Memory B cell (primary cell): ENCODE data around the gene RAPGEF2.

Source experiments
- ATAC-seq: fragments of 150-1000 bp; cut with Tn5 transposase; 2 replicates; pipeline ENCODE4 v1.10.0; 2021; ENCODE audit warnings: low read depth, mild to moderate bottlenecking, moderate library complexity
- DNase-seq, 2 donors: peaks; one replicate each; pipeline ENCODE4 v3.0.0; 2022; ENCODE audit warnings: low spot score in 2 of 2
- H3K27ac Mint-ChIP-seq: one replicate; pipeline ENCODE4 v1.8.0; 2022; ENCODE audit warnings: mild to moderate bottlenecking, moderate library complexity, mixed read lengths
- H3K27me3 Mint-ChIP-seq: one replicate; pipeline ENCODE4 v1.8.0; 2022; ENCODE audit warnings: mixed read lengths
- H3K36me3 Mint-ChIP-seq: one replicate; pipeline ENCODE4 v1.8.0; 2022; ENCODE audit warnings: mild to moderate bottlenecking, mixed read lengths
- H3K4me1 Mint-ChIP-seq: one replicate; pipeline ENCODE4 v1.8.0; 2022; ENCODE audit warnings: mixed read lengths
- H3K4me3 Mint-ChIP-seq: one replicate; pipeline ENCODE4 v1.8.0; 2022; ENCODE audit warnings: mild to moderate bottlenecking, moderate library complexity, mixed read lengths
- H3K9me3 Mint-ChIP-seq: one replicate; pipeline ENCODE4 v1.8.0; 2022; ENCODE audit warnings: mixed read lengths

RAPGEF2 gene

GRCh38 chr4:159319027-159319426 is 216.1 kb downstream of the RAPGEF2 start:
- DNase-seq (no peak), ATAC-seq (no peak)
- Mint-ChIP-seq H3K9me3 (no peaks in the 10 kb centered on the region), H3K4me1 (no peaks in the 10 kb centered on the region), H3K27ac (no peak overlapping the region), H3K36me3 (peaks cover 29% of the 10 kb centered on the region), H3K4me3 (no peak overlapping the region), H3K27me3 (no peaks in the 10 kb centered on the region)

DNA sequence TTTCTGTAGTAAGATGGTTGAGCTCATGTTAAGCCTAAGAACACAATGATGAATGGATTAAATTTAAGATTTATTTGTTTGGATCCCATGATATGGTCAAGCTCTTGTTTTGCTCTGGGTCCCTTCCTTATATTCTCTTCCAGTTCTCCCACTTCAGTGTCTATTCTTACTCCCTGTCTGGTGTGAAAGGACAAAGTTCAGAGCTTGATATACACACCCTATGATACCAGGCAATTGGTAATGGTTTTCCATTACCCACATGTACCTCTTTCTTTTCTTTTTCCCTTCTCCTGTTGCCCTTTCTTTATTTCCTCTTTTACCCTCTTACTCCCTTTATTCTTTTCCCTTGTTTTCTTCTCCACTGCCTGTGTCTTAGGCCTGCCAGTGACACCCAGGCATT is 223.6 kb downstream of the RAPGEF2 start:
- Mint-ChIP-seq H3K27me3 (no peaks in the 10 kb centered on the region), H3K36me3 (peaks cover 20% of the 10 kb centered on the region), H3K27ac (no peak overlapping the region), H3K9me3 (no peaks in the 10 kb centered on the region), H3K4me1 (no peaks in the 10 kb centered on the region), H3K4me3 (no peak overlapping the region)
- DNase-seq, result no peak
- ATAC-seq, result no peak

DNA sequence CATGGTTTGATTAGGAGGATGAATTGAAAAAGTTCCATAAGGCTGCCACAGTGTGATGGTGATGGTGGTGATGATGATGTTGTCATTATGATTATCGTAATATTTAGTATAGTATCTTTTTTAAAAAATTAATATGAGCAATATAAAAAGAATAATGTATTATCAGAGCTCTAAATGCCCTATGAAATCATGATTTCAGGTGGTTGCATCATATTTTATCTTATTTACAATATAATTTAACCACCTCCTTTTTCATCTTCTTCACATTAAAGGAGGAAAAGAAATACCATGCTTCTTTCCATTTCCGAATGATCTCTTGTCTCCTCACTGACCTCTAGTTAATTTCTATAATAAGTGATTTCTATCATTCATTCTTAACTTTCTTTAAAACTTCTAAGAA is 225.9 kb downstream of the RAPGEF2 start:
- Mint-ChIP-seq H3K27ac (no peak overlapping the region), H3K27me3 (no peaks in the 10 kb centered on the region), H3K36me3 (peaks cover 15% of the 10 kb centered on the region), H3K4me1 (no peaks in the 10 kb centered on the region), H3K4me3 (no peak overlapping the region), H3K9me3 (no peaks in the 10 kb centered on the region)
- no peak for ATAC-seq
- DNase-seq, result no peak

DNA sequence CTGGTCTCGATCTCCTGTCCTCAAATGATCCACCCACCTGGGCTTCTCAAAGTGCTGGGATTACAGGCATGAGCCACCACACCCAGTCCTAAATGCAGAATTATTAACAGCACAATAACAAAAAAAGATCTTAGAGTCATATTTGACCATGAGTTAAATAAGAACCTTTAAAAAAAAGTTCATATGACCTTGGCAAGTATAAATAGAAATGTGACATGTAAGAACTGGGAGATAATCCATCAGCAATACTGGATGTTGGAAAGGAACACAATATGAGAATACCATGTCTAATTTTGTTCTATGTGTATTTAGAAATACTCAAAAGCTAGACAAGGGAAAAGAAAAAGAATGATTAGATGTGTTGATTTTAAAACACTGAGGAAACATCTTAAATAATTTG is 231.6 kb downstream of the RAPGEF2 start:
- no peak for ATAC-seq
- DNase-seq, result no peak
- Mint-ChIP-seq H3K9me3 (no peaks in the 10 kb centered on the region), H3K4me1 (no peaks in the 10 kb centered on the region), H3K27me3 (no peaks in the 10 kb centered on the region), H3K27ac (no peak overlapping the region), H3K36me3 (peaks cover 32% of the 10 kb centered on the region), H3K4me3 (no peak overlapping the region)

DNA sequence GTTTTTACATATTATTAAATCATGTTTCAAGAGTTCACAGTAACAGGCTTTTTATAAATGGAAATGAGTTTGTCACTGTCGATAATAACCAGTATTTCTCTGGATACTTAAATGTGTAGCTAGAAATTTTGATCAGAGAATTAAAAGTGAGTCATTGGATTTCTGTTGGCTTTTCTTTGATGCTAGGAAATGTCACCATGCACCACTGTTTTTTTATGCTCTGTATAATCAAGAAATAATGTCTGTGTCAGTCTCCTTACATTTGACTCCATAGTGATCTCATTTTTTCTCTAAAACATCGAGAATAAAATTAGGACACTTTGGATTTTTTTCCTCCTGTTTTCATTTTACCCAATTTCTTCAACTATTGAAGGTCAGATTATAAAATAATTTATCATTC is 234.2 kb downstream of the RAPGEF2 start:
- H3K4me3 Mint-ChIP-seq, result no peak overlapping the region
- no peaks in the 10 kb centered on the region for H3K4me1 Mint-ChIP-seq
- no peak overlapping the region for H3K27ac Mint-ChIP-seq
- H3K27me3 Mint-ChIP-seq, result no peaks in the 10 kb centered on the region
- ATAC-seq (no peak), DNase-seq (no peak)
- peaks cover 35% of the 10 kb centered on the region for H3K36me3 Mint-ChIP-seq
- H3K9me3 Mint-ChIP-seq, result no peaks in the 10 kb centered on the region

- H3K4me3 Mint-ChIP-seq, result no peak overlapping the region
- no peak for ATAC-seq
- no peak overlapping the region for H3K27ac Mint-ChIP-seq
- no peak for DNase-seq
- H3K27me3 Mint-ChIP-seq, result no peaks in the 10 kb centered on the region
- H3K4me1 Mint-ChIP-seq, result no peaks in the 10 kb centered on the region
- H3K36me3 Mint-ChIP-seq, result peaks cover 36% of the 10 kb centered on the region
- no peaks in the 10 kb centered on the region for H3K9me3 Mint-ChIP-seq
Observed at GRCh38 chr4:159341522-159341921, 238.6 kb downstream of the RAPGEF2 start.

DNA sequence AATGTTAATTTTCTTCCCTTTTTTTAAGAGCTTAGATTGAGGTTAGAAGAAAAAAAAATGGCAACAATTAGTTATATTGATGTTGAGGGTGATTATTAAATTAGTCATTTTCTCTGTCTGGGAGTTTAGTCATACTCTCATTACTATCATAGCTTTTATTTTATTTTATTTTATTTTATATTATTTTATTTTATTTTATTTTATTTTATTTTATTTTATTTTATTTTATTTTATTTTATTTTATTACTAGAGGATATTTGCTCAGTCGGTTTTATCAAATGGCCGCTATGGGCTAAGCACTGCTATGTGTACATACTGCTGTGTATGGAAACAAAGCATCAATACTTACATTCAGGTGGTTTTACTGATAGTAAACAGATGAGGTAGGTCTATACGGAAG is 239.5 kb downstream of the RAPGEF2 start:
- DNase-seq (no peak), ATAC-seq (no peak)
- Mint-ChIP-seq H3K4me1 (no peaks in the 10 kb centered on the region), H3K27me3 (no peaks in the 10 kb centered on the region), H3K27ac (no peak overlapping the region), H3K36me3 (peaks cover 36% of the 10 kb centered on the region), H3K9me3 (no peaks in the 10 kb centered on the region), H3K4me3 (no peak overlapping the region)

GRCh38 chr4:159343116-159343515 is 240.2 kb downstream of the RAPGEF2 start:
- H3K4me1 Mint-ChIP-seq, result no peaks in the 10 kb centered on the region
- H3K27me3 Mint-ChIP-seq, result no peaks in the 10 kb centered on the region
- H3K36me3 Mint-ChIP-seq, result peaks cover 38% of the 10 kb centered on the region
- DNase-seq (no peak), ATAC-seq (no peak)
- no peak overlapping the region for H3K4me3 Mint-ChIP-seq
- peak overlapping the region; percentile 33 for H3K27ac Mint-ChIP-seq
- no peaks in the 10 kb centered on the region for H3K9me3 Mint-ChIP-seq

DNA sequence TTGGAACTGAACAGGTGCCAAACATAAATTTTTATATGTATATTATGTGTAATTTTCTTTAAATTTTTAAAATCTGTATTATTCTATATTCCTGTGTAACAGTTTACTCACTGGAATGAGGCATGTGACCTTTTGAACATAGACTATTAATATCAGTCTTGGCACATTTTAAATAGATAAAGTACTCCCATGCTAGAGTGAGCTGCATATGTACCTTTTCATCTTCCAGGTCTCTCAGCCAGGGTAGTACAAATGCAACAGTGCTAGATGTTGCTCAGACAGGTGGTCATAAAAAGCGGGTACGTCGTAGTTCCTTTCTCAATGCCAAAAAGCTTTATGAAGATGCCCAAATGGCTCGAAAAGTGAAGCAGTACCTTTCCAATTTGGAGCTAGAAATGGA is 242.0 kb downstream of the RAPGEF2 start:
- peaks cover 38% of the 10 kb centered on the region for H3K36me3 Mint-ChIP-seq
- DNase-seq (no peak), ATAC-seq (no peak)
- H3K4me1 Mint-ChIP-seq, result no peaks in the 10 kb centered on the region
- H3K27me3 Mint-ChIP-seq, result no peaks in the 10 kb centered on the region
- no peaks in the 10 kb centered on the region for H3K9me3 Mint-ChIP-seq
- no peak overlapping the region for H3K4me3 Mint-ChIP-seq
- no peak overlapping the region for H3K27ac Mint-ChIP-seq

DNA sequence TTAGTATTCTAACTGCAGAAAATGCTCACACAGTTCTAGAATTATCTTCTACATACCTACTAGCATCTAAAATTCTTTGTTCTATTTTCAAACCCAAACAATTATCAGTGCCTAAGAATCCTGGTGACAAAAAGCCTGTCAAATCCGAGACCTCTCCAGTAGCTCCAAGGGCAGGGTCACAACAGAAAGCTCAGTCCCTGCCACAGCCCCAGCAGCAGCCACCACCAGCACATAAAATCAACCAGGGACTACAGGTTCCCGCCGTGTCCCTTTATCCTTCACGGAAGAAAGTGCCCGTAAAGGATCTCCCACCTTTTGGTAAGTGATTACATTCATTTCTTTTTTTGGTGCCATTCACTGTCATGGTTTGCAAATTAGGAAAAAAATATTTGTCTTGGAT is 243.8 kb downstream of the RAPGEF2 start:
- DNase-seq, result no peak
- H3K4me1 Mint-ChIP-seq, result no peaks in the 10 kb centered on the region
- H3K9me3 Mint-ChIP-seq, result no peaks in the 10 kb centered on the region

DNA sequence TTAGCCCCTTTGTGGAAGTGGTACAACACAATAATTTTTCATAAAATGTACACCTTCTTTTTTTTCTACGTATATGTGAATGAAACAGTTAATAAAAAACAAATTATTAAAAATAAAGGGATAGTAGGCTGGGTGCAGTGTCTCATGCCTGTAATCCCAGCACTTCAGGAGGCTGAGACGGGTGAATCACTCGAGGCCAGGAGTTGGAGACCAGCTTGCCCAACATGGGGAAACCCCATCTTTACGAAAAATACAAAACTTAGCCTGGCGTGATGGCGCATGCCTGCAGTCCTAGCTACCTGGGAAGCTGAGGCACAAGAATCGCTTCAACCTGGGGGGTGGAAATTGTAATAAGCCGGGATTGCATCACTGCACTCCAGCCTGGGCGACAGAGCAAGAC is 244.9 kb downstream of the RAPGEF2 start:
- H3K4me1 Mint-ChIP-seq, result no peaks in the 10 kb centered on the region
- DNase-seq, result no peak
- H3K9me3 Mint-ChIP-seq, result no peaks in the 10 kb centered on the region
- no peak overlapping the region for H3K4me3 Mint-ChIP-seq
- no peak for ATAC-seq
- peaks cover 39% of the 10 kb centered on the region for H3K36me3 Mint-ChIP-seq
- no peak overlapping the region for H3K27ac Mint-ChIP-seq
- no peaks in the 10 kb centered on the region for H3K27me3 Mint-ChIP-seq

More for the DNA sequence above, 243.8 kb downstream of the RAPGEF2 start:
- H3K27me3 Mint-ChIP-seq, result no peaks in the 10 kb centered on the region
- ATAC-seq, result no peak
- H3K36me3 Mint-ChIP-seq, result peaks cover 37% of the 10 kb centered on the region
- no peak overlapping the region for H3K27ac Mint-ChIP-seq
- H3K4me3 Mint-ChIP-seq, result no peak overlapping the region

DNA sequence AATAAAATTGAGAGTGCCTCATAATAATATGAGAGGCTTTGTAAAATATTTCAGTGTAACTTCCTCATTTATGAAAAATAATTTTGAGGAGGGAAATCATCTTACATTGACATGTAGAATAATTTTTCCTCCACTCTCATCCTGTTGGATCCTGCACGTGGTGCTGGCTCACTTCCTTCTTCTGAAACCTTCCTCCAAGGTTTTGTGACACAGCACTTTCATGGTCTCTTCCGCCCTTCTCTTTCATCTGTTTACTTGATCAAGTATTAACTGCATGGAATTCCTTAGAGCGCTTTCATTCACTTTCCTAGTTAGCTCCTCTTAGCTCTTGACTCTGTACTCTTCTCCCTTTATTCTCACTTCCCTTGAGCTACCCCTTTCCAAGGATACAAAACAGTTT is 246.5 kb downstream of the RAPGEF2 start:
- Mint-ChIP-seq H3K36me3 (peaks cover 39% of the 10 kb centered on the region), H3K4me1 (no peaks in the 10 kb centered on the region), H3K27me3 (no peaks in the 10 kb centered on the region), H3K4me3 (no peak overlapping the region), H3K27ac (no peak overlapping the region), H3K9me3 (no peaks in the 10 kb centered on the region)
- ATAC-seq (no peak), DNase-seq (no peak)

- no peak for DNase-seq
- H3K27ac Mint-ChIP-seq, result no peak overlapping the region
- peaks cover 47% of the 10 kb centered on the region for H3K36me3 Mint-ChIP-seq
- ATAC-seq, result no peak
- no peaks in the 10 kb centered on the region for H3K9me3 Mint-ChIP-seq
- H3K4me3 Mint-ChIP-seq, result no peak overlapping the region
- H3K4me1 Mint-ChIP-seq, result no peaks in the 10 kb centered on the region
- H3K27me3 Mint-ChIP-seq, result no peaks in the 10 kb centered on the region
Observed at GRCh38 chr4:159352609-159353008, 249.7 kb downstream of the RAPGEF2 start.

GRCh38 chr4:159353422-159354116 is 250.7 kb downstream of the RAPGEF2 start:
- H3K36me3 Mint-ChIP-seq, result peaks cover 45% of the 10 kb centered on the region
- DNase-seq, result no peak
- ATAC-seq, result no peak
- H3K27me3 Mint-ChIP-seq, result no peaks in the 10 kb centered on the region
- no peak overlapping the region for H3K27ac Mint-ChIP-seq
- no peaks in the 10 kb centered on the region for H3K4me1 Mint-ChIP-seq
- H3K4me3 Mint-ChIP-seq, result no peak overlapping the region
- no peaks in the 10 kb centered on the region for H3K9me3 Mint-ChIP-seq

DNA sequence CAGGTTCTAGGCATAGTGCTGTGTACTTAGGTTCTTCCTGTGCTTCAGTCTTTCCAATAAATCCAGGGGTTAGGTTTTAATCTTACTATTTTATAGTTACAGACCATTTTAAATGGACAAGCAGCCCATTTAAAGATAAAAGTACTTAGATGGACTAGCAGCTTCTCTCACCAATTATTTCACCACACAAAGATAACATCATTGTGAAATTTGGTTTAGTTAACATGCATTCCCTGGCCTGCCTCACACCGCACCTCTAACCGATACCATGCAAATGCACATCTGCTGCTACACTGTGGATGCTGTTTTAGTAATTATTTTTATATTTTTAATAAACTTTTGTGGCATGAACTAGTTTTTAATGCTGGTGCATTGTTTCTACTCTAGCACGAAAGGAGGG is 252.6 kb downstream of the RAPGEF2 start:
- Mint-ChIP-seq H3K27ac (no peak overlapping the region), H3K36me3 (peaks cover 44% of the 10 kb centered on the region), H3K27me3 (no peaks in the 10 kb centered on the region), H3K9me3 (no peaks in the 10 kb centered on the region), H3K4me3 (no peak overlapping the region), H3K4me1 (no peaks in the 10 kb centered on the region)
- DNase-seq, result no peak
- no peak for ATAC-seq
